ENCODE data around the gene CNMD. TPM values are rescaled to one million over a fixed set of nuclear protein-coding genes. Genes with fewer than 3 reads are reported as not detected.

The CNMD gene
- total and polyA plus RNA-seq, 12 donors, result 0.11 TPM; not detected in 11

DNA sequence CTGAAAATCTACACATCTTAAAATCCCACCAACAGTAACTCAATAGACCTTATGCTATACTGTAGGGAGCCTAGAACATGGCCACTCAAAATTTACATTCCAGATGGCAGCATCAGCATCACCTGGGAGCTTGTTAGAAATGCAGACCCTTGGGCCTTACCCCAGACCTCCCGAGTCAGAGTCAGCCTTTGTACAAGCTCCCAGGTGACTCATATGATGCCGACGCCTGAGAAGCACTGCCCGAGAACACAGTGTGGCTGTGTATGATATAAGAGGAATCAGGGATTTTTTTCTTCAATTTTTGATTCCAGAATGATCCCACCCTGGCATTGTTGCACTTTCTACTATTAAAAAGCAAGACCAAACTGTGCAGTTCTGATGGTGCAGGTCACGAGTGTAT, 35.9 kb upstream of the CNMD start:
- no peak for TF ChIP-seq POLR2A (IDR thresholded peaks at IDR 0.05)
- TF ChIP-seq, protein P1, sequence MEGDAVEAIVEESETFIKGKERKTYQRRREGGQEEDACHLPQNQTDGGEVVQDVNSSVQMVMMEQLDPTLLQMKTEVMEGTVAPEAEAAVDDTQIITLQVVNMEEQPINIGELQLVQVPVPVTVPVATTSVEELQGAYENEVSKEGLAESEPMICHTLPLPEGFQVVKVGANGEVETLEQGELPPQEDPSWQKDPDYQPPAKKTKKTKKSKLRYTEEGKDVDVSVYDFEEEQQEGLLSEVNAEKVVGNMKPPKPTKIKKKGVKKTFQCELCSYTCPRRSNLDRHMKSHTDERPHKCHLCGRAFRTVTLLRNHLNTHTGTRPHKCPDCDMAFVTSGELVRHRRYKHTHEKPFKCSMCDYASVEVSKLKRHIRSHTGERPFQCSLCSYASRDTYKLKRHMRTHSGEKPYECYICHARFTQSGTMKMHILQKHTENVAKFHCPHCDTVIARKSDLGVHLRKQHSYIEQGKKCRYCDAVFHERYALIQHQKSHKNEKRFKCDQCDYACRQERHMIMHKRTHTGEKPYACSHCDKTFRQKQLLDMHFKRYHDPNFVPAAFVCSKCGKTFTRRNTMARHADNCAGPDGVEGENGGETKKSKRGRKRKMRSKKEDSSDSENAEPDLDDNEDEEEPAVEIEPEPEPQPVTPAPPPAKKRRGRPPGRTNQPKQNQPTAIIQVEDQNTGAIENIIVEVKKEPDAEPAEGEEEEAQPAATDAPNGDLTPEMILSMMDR (IDR thresholded peaks at IDR 0.05), result no peak
- Histone ChIP-seq H3K27ac (no peak overlapping the region), H3K4me1 (replicated peaks in 1 of 2) (no peaks in the 10 kb centered on the region), H3K36me3 (replicated peaks in 1 of 2) (no peaks in the 10 kb centered on the region), H3K9me3 (replicated peaks in 1 of 3) (no peaks in the 10 kb centered on the region), H3K27me3 (no peaks in the 10 kb centered on the region), H3K4me3 (no peak overlapping the region)
- 38 to 59% (median 50%) methylated on average over 5 of the region's 5 CpGs for WGBS, 4 donors
- intact Hi-C loops (cut with DNase I), result no loop called here
- DNase-seq, result no peak

DNA sequence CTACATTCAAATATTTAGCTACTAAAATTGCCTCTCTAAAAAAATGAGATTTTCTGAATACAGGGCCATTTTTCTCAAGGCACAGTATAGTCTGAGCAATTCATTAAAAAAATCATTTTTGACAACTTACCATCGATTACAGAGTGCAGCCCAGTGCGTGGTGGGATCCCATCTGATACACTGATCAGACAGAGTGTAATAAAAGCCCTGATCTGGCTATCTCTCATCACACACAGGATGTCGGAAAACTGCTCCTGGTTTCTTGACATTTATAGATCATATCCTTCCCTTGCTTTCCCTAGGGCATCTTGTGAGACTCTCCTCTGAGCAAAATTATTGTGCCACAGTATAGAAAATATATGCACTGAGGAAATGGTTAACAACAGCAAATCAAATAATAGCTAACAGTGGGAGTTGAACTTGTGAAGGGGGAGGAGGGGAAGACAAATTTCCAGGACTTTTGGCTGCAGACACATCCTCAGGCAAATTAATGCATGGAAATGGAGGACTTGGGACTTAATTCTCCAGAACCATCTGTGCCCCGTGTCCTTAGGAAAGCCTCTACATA, 28.4 kb upstream of the CNMD start:
- Histone ChIP-seq H3K36me3 (replicated peaks in 1 of 2) (no peaks in the 10 kb centered on the region), H3K9me3 (replicated peaks in 1 of 3) (no peaks in the 10 kb centered on the region), H3K27ac (no peak overlapping the region), H3K4me1 (replicated peaks in 1 of 2) (no peaks in the 10 kb centered on the region), H3K27me3 (no peaks in the 10 kb centered on the region), H3K4me3 (no peak overlapping the region)
- no peak for TF ChIP-seq POLR2A (IDR thresholded peaks at IDR 0.05)
- TF ChIP-seq, protein P1 (IDR thresholded peaks at IDR 0.05), result no peak
- 57 to 72% (median 63%) methylated on average over 4 of the region's 4 CpGs for WGBS, 4 donors
- intact Hi-C loops (cut with DNase I), result no loop called here
- no peak for DNase-seq

DNA sequence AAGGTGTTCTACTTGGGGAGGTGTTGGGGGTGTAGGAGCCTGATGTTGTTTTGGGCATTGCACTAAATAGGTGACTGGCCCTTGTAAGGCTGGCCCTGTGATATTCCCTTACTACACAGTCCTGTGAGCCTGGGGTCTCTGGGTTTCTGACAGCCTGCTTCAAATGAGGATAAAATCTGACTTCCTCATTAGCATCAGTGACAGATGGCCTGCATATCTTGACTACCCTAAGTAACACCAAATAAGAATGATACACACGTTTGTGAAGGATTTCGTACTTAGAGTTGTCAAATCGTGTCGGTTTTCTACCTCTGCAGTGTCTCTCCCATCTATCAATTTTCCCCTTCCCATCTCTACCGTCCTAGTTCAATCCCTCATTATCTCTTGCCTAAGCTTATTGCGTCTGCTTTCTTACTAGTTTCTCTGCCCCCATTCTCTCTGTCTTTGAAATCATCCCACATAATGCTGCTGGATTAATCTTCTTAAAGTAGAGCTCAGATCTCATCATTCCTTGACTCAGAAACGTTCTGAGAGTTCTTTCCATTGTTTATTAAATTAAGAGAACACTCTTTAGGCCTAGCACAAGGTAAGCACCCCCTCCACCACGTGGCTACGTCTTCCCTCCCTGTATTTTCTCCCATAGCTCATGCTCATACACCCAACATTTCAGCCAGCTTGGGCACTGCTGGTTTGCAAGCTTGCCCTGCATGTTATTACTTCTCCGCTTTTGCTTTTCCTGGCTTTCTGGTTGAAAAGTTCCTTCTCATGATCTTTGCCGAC, 26.2 kb upstream of the CNMD start:
- 65 to 78% (median 68%) methylated on average over 11 of the region's 11 CpGs for WGBS, 4 donors
- TF ChIP-seq, protein P1 (IDR thresholded peaks at IDR 0.05), result no peak
- no peak for TF ChIP-seq POLR2A (IDR thresholded peaks at IDR 0.05)
- no peaks in the 10 kb centered on the region for H3K4me1 ChIP-seq (replicated peaks in 1 of 2)
- no peak overlapping the region for H3K4me3 ChIP-seq
- H3K27me3 ChIP-seq, result no peaks in the 10 kb centered on the region
- H3K27ac ChIP-seq, result no peak overlapping the region
- no peak for DNase-seq
- intact Hi-C loops (cut with DNase I), result no loop called here
- no peaks in the 10 kb centered on the region for H3K36me3 ChIP-seq (replicated peaks in 1 of 2)
- H3K9me3 ChIP-seq (replicated peaks in 1 of 3), result no peaks in the 10 kb centered on the region

DNA sequence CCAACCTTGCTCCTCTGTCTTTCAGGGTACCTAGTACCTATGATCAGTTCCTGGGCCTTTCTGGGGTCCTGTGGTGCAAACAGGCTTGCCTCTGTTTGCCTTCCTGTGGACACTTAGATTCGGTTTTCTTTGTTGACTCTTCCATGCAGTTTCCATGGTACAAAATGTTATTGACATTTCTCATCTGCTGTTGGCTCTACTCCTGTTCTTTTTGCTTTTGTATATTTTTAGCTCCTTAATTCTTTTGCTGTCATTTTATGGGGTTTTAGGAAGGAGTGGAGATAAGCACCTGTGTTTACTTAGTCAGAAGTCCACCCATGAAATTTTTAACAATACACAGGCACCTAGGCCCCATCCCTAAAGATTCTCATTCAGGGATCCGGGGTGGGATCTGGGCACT, 20.5 kb upstream of the CNMD start:
- TF ChIP-seq, protein P1 (IDR thresholded peaks at IDR 0.05), result no peak
- no peak for TF ChIP-seq POLR2A (IDR thresholded peaks at IDR 0.05)
- Histone ChIP-seq H3K27ac (no peak overlapping the region), H3K27me3 (no peaks in the 10 kb centered on the region), H3K36me3 (replicated peaks in 1 of 2) (no peaks in the 10 kb centered on the region), H3K4me1 (replicated peaks in 1 of 2) (no peaks in the 10 kb centered on the region), H3K4me3 (no peak overlapping the region), H3K9me3 (replicated peaks in 1 of 3) (no peaks in the 10 kb centered on the region)
- DNase-seq, result no peak
- intact Hi-C loops (cut with DNase I), result no loop called here
- 56 to 65% (median 57%) methylated on average over 2 of the region's 2 CpGs for WGBS, 4 donors

All from adrenal gland (tissue), 12 donors.